ENCODE data around the gene DNAJC5.

DNA sequence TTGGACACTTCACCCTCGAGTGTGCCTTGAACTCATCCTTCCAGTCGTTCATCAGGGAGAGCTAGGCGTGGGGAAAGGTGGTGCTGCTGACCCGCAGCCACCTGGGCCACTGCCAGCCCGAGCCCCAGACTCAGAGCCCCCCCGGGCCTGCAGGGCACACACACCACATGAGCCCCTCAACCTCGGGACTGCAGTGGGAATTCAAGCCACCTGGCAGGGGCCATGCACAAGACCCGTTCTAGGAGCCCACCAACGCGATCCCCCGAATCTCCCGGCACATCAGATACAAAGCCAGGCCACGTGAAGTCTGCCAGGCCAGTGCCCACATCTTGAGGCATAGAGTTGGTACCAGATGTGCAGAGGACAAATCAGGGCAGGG, 72.0 kb downstream of the DNAJC5 start:
- TF ChIP-seq, protein P1, sequence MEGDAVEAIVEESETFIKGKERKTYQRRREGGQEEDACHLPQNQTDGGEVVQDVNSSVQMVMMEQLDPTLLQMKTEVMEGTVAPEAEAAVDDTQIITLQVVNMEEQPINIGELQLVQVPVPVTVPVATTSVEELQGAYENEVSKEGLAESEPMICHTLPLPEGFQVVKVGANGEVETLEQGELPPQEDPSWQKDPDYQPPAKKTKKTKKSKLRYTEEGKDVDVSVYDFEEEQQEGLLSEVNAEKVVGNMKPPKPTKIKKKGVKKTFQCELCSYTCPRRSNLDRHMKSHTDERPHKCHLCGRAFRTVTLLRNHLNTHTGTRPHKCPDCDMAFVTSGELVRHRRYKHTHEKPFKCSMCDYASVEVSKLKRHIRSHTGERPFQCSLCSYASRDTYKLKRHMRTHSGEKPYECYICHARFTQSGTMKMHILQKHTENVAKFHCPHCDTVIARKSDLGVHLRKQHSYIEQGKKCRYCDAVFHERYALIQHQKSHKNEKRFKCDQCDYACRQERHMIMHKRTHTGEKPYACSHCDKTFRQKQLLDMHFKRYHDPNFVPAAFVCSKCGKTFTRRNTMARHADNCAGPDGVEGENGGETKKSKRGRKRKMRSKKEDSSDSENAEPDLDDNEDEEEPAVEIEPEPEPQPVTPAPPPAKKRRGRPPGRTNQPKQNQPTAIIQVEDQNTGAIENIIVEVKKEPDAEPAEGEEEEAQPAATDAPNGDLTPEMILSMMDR (IDR thresholded peaks at IDR 0.05; ENCODE audit: control extremely low read depth in 1 of 3, insufficient read depth in 1 of 3, low read depth in 1 of 3, low read length in 3 of 3): no peak
- TF ChIP-seq RAD21 (IDR thresholded peaks at IDR 0.05 in 1 of 2, conservative IDR thresholded peaks at IDR 0.05 in 1 of 2; ENCODE audit: low read depth in 2 of 2, low read length in 2 of 2): no peak
- TF ChIP-seq SUZ12 (IDR thresholded peaks at IDR 0.05; ENCODE audit: low read length): no peak
- no peak for TF ChIP-seq CEBPB (IDR thresholded peaks at IDR 0.05; ENCODE audit: low read depth, low read length)
- TF ChIP-seq EZH2 (IDR thresholded peaks at IDR 0.05; ENCODE audit: low read depth, low read length, severe bottlenecking): no peak
- no peak for TF ChIP-seq SP2 (IDR thresholded peaks at IDR 0.05; ENCODE audit: low read length)
- no peak for TF ChIP-seq POLR2AphosphoS5 (IDR thresholded peaks at IDR 0.05; ENCODE audit: low read depth, low read length)
- TF ChIP-seq POU5F1 (IDR thresholded peaks at IDR 0.05; ENCODE audit: low read depth, low read length): no peak
- no peak for TF ChIP-seq JUND (IDR thresholded peaks at IDR 0.05; ENCODE audit: low read length)
- no peak for TF ChIP-seq EP300 (IDR thresholded peaks at IDR 0.05; ENCODE audit: borderline replicate concordance in 1 of 2, low read depth in 2 of 2, low read length in 2 of 2)
- TF ChIP-seq POLR2A (IDR thresholded peaks at IDR 0.05; ENCODE audit: control extremely low read depth in 1 of 2, low read depth in 2 of 2, low read length in 2 of 2): no peak
- TF ChIP-seq EGR1 (IDR thresholded peaks at IDR 0.05; ENCODE audit: borderline replicate concordance, low read depth, low read length): no peak

All from H1 (cell line).